Bone marrow (tissue), 2 donors: ENCODE results near the gene XYLT1.
"Not testable (repeated sequence)": the region's sequence is repeated elsewhere in the genome, so short reads cannot be mapped to it uniquely, and the experiment has no call there.

Source experiments
- DNase-seq, 2 donors: peaks; one replicate each; lab custom pipeline; 2025; lab: John Stamatoyannopoulos, UW

Gene XYLT1

DNA sequence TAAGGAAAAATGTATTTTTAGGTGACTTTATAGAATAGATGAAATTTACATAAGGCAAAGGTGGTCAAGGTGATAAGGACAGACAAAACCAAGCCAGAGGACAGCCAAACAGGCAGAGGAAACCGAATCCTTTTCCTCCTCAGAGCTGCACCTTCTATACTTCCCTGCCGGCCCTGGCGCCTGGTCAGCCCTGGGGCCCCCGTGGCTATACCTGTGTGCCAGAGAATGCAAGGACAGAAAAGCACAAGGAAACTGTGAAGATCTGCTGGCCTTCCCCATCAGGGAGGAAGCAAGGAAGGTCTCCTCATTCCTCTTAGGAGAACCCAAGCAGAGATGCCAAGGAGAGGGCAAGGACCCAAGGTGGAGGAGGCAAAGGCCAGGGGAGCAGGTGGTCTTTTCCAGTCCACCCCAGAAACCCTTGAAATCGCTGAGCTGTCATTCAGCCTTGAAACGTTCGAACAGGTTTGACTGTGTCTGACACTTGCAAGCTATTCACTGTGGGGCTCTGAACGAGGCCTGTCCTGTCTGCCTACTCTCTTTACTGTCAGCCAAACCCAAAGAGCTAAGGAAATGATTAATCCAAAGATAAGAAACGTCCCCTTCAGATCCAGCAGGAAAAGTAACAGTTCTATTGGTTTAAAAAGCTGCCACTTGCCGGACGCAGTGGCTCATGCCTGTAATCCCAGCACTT is 114.4 kb downstream of the XYLT1 start:
- no peak for DNase-seq

DNA sequence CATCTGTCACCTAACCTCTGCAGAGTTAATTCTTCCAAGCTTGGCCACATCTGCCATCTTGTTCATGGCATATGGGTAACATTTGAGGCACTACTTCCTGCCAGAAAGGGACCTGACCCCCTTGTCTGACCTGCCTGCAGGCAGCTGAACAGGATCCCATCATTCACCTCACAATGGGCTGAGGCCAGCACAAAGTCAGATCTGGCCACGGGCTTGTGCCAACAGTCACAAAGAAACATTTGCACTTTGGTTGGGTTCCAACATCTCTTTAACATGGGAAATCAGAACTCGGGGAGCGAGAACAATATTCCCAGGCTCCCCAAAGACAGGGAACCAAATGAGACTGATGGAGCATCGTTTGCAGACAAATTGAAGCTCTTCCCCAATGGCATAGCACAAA is 116.1 kb downstream of the XYLT1 start:
- DNase-seq = no peak

GRCh38 chr16:17354141-17354601 is 116.6 kb downstream of the XYLT1 start:
- DNase-seq = no peak

DNA sequence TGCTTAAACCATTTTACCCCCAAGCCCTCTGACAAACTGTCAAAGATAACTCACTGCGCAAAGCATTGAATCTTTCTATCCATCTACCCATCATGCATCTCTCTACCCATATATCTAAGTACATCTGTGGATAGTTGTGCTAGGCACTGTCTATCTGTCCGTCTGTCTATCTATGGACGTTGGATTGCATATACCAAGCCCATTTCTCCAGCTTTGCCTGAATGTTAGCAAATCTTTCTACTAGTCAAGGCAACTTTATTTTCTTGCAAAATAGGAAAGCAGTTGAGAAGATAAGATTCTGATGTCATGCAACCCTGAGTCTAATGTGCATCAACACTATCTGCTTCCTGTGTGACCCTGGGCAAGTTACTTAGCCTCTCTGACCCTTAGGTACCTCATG is 117.2 kb downstream of the XYLT1 start:
- no peak for DNase-seq

GRCh38 chr16:17351441-17352035 is 119.2 kb downstream of the XYLT1 start:
- no peak for DNase-seq

DNA sequence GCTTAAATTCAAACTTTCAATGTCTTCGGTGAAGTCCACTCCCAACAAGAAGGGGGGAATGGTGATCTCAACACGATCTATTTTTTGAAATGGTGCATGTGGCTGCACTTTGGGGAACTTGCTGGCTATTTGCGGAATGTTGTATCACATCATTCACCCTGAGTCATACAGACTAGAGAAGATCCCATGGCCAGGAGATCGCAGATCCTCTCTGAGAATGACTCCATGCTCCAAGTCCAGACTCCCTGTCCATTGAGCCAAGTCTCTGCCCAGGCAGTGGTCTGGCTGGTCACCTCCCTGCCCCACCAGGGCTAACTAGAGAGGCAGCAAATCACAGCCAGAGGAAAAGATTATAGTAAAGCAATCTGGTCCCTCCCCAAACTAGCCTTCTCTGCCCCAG is 120.6 kb downstream of the XYLT1 start:
- no peak for DNase-seq

DNA sequence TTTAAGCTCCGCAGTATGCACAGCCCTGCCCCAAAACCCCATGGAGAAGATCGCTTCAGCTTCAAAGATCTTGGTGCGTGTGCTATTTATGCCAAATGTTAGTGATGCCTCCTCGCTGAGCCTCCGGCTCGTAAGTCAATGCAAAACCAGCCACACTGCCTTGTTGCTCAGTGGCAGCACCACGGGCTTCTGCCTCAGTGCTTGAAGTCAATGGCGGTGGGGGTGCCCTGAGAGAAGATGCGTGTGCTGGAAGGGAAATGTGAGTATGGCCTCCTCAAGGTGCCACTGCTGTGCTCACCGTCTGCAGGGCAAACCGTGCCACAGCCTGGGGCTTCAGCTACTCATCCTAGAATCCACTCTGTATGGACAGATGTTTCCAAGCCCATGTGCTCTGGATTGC is 121.9 kb downstream of the XYLT1 start:
- DNase-seq = no peak

- no peak for DNase-seq
These were observed 122.5 kb downstream of the XYLT1 start for GRCh38 chr16:17348042-17348783.

DNA sequence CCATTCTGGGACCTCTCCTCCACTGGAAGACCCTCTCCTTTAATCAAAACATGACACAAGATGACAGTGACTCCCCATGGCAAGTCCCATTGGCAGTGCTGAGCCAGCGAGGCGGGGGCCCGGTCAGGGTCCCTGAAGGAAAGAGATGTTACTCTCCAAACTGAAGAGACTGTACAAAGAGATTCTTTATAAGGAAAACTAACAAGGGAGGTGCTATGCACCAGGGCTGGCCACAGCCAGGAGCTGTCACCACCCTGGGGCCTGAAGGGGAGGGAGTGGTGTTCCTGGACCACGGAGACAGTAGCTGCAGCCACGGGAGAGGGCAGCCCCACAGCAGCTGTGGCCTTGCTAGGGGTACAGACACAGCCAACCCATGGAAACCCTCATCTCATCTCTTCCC is 123.1 kb downstream of the XYLT1 start:
- DNase-seq = no peak

- DNase-seq = no peak
These were observed 123.9 kb downstream of the XYLT1 start for GRCh38 chr16:17346621-17347569.

DNA sequence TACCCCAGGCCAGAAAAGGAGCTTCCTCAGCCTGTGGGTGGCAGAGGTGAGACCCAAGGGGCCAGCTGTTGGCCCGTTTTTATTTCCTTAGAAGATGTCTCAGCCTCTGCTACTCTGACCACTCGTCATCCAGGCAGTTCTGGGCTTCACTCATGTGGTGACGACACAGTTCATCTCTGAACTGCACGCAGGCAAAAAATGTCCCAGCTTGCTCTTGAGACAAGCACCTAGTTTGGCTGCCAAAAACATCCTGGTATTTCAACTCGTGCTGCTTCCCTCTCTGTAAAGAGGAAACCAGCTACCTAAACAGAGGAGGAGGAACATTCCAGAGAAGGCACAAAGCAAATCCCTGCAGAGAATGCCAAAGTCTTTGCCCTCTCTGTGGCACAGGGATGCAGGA is 125.7 kb downstream of the XYLT1 start:
- DNase-seq = no peak

GRCh38 chr16:17343728-17344127 is 127.0 kb downstream of the XYLT1 start:
- no peak for DNase-seq

GRCh38 chr16:17343028-17343427 is 127.7 kb downstream of the XYLT1 start:
- DNase-seq = peak in 1 of 2 donors; percentile 79

DNA sequence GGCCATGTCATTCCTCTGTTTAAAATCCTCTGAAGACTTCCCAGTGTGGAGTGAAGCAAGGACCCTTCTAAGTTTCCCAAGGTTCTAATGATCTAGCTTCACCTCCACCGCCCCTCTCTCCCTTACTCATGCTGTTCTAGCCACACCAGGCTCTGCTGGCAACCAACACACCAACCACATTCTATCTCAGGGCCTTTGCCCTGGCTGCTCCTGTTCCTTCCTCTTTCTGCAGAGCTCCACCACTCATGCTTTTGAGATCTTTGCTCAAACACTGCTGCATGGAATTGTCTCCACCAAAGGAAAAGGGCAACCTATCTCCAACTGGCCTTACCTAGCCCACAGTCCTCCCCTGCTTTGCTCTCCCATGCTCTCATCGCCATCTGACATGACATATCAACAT is 128.7 kb downstream of the XYLT1 start:
- DNase-seq = peak; percentile 10 to 92

- no peak for DNase-seq
These were observed 130.0 kb downstream of the XYLT1 start for GRCh38 chr16:17340804-17341203.

DNA sequence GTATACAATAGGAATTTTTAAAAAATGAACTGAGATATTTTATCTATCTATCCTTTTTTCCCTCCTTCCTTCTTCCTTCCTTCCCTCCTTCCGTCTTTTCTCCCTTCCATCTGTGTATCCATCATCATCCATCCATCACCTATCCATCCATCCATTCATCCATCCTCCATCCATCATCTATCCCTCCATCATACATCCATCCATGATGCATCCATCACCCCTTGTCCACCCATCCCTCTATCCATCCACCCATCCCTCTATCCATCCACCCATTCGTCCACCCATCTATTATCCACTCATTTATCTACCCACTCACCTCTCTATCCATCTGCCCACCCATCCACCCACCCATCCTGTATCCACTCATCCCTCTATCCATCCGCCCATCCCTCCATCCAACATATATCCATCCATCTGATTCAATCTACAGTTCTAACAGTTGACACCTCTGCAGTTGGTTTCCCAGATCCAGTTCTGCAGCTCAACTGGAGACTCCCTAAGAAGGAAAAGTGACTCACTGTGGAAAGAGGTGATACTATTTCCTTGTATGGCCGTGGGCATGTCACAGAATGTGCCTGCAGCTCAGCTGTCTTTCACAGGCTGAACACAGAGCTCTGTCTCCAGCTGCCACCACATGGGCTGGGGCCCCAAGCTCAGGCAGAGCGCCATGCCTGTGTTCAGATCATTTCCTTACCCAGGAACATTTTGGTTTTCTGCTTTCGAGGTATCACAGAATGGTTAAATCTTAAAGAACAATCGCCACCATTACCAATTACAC is 130.8 kb downstream of the XYLT1 start:
- DNase-seq = no peak

- DNase-seq = no peak
These were observed 132.5 kb downstream of the XYLT1 start for GRCh38 chr16:17338244-17338643.

GRCh38 chr16:17336530-17336900 is 134.2 kb downstream of the XYLT1 start:
- DNase-seq = no peak

GRCh38 chr16:17335826-17336529 is 134.8 kb downstream of the XYLT1 start:
- no peak for DNase-seq

GRCh38 chr16:17335406-17335805 is 135.4 kb downstream of the XYLT1 start:
- DNase-seq = not testable (repeated sequence)

- peak in 1 of 2 donors; percentile 6 for DNase-seq
These were observed 136.7 kb downstream of the XYLT1 start for GRCh38 chr16:17334096-17334495.
